HFFc6 (cell line): ENCODE results near the gene SUCNR1. TPM values are rescaled to one million over a fixed set of nuclear protein-coding genes. Genes with fewer than 3 reads are reported as not detected.

Experiments
- DNase-seq: peaks from one replicate; pipeline ENCODE4 v3.0.0-alpha.2; 2018
- H3K27ac Mint-ChIP-seq: 2 replicates; pipeline ENCODE4 v1.8.0; 2020; ENCODE audit warnings: mild to moderate bottlenecking, mixed read lengths
- H3K27me3 Mint-ChIP-seq: 2 replicates; pipeline ENCODE4 v1.8.0; 2021; ENCODE audit warnings: mild to moderate bottlenecking, moderate library complexity, mixed read lengths; ENCODE audit not compliant: insufficient read depth
- H3K36me3 Mint-ChIP-seq: 2 replicates; pipeline ENCODE4 v1.8.0; 2021; ENCODE audit warnings: low read depth, mixed read lengths
- H3K4me1 Mint-ChIP-seq: 2 replicates; pipeline ENCODE4 v1.8.0; 2020; ENCODE audit warnings: low read depth, mixed read lengths
- H3K4me3 Mint-ChIP-seq: 2 replicates; pipeline ENCODE4 v1.8.0; 2020; ENCODE audit warnings: mild to moderate bottlenecking, moderate library complexity, mixed read lengths
- H3K9me3 Mint-ChIP-seq: 2 replicates; pipeline ENCODE4 v1.8.0; 2020; ENCODE audit warnings: mild to moderate bottlenecking, mixed read lengths
- CTCF ChIP-seq: fragments of 200-600 bp; sonication (generic); IDR thresholded peaks from 2 replicates; pipeline ENCODE4 v1.5.0; 2021; ENCODE audit warnings: antibody characterized with exemption, mild to moderate bottlenecking
- total RNA-seq, 6 experiments: library from RNA; stranded (reverse); fragmentation: NEBNext Ultra II Directional; extraction: Animal tissue kit (Norgen Biotek cat#: 25700); gene quantifications; 2 replicates in 1 of 6; 3 replicates in 5 of 6; pipeline ENCODE4 v1.2.3, GENCODE V29; 2021

Gene SUCNR1
- total RNA-seq, 6 experiments from 2014 or later = not detected

DNA sequence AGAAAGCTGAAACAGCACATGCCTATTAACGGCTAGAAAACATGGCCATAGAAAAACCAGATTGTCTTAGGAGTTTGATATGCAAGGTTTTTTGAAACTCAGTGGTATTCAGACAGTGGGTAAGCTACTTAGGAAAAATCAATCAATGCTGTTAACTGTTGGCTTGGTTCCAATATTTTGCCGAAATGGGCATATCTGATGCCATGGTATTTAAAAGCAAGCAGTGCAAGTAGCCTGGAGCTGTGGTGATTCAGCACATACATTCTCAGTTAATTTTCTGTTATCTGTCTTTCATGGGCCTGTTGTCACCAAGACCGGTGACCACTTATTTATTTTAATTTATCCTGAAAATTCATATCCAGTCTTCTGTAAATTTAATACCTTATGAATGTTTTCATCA, 17.3 kb upstream of the SUCNR1 start:
- 0 out of 2 replicates have a peak, but pooled peaks cover under 1% of the 10 kb centered on the region for H3K36me3 Mint-ChIP-seq
- no peaks in the 10 kb centered on the region for H3K9me3 Mint-ChIP-seq
- no peak overlapping the region for H3K4me3 Mint-ChIP-seq
- H3K4me1 Mint-ChIP-seq = no peaks in the 10 kb centered on the region
- no peak for TF ChIP-seq CTCF
- H3K27ac Mint-ChIP-seq = no peak overlapping the region
- no peaks in the 10 kb centered on the region for H3K27me3 Mint-ChIP-seq
- no peak for DNase-seq

DNA sequence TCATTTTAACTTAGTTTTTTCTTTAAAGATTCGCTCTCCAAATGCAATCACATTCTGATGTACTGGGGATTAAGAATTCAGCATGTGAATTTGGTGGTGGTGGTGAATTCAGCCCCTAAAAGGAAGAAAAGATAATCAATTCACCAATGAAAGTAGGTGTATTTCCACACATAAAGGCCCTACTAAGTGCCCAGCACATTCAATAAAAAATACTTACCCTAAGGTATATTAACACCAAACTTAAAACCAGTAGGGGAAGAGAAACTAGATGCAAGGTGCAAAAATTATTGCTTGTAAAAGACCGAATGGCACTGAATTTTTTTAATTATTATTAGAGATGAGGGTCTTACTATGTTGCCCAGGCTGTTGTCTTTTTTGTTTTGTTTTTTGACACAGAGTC, 16.8 kb upstream of the SUCNR1 start:
- no peak for TF ChIP-seq CTCF
- Mint-ChIP-seq H3K27me3 (no peaks in the 10 kb centered on the region), H3K4me3 (no peak overlapping the region), H3K27ac (no peak overlapping the region), H3K4me1 (no peaks in the 10 kb centered on the region), H3K36me3 (no peaks in the 10 kb centered on the region), H3K9me3 (no peaks in the 10 kb centered on the region)
- no peak for DNase-seq

GRCh38 chr3:151859233-151859673, 14.2 kb upstream of the SUCNR1 start:
- H3K4me3 Mint-ChIP-seq = no peak overlapping the region
- H3K36me3 Mint-ChIP-seq = no peaks in the 10 kb centered on the region
- peaks cover 19% of the 10 kb centered on the region for H3K4me1 Mint-ChIP-seq
- no peaks in the 10 kb centered on the region for H3K27me3 Mint-ChIP-seq
- H3K9me3 Mint-ChIP-seq = no peaks in the 10 kb centered on the region
- TF ChIP-seq CTCF = no peak
- no peak overlapping the region for H3K27ac Mint-ChIP-seq
- no peak for DNase-seq

DNA sequence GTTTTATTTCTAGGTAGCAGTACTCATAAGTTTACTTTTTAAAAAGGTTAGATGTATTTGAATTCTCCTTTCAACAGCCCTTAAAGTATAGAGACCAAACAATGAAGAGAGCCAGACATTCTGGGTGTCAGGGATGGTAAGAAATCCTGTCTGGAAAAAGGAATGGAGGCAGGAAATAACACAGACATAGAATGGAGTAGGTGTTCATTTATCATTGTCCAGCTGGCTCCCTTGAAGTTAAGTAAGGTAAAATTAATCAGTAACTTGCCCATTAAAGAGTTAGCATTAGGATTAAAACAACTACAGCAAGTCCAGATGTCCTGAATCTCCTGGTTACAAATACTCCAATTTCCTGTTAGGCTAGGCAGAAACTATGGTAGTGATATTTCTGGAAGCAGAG, 13.5 kb upstream of the SUCNR1 start:
- peaks cover 25% of the 10 kb centered on the region for H3K4me1 Mint-ChIP-seq
- H3K27ac Mint-ChIP-seq = no peak overlapping the region
- no peak overlapping the region for H3K4me3 Mint-ChIP-seq
- H3K9me3 Mint-ChIP-seq = no peaks in the 10 kb centered on the region
- no peak for DNase-seq
- H3K27me3 Mint-ChIP-seq = no peaks in the 10 kb centered on the region
- TF ChIP-seq CTCF = no peak
- peaks cover under 1% of the 10 kb centered on the region; the same call in 1 of the 2 replicates for H3K36me3 Mint-ChIP-seq

DNA sequence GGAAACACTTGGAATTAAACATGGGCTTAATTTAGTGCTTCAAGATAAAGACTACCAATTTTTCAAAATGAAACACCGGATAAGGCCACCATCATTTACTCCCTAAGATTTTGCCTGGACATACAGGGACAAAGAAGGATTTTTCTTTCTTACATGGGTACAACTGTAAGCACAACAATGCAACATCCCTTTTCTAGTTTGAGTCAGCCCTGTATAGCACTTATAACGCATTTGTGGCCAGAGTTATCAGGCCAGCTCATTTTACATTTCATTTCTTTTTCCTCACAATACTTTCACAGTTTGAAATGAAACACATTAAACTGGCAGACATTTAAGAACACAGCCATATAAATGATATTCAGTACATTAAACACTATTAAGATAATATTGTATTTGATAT, 9.8 kb upstream of the SUCNR1 start:
- H3K9me3 Mint-ChIP-seq = 0 out of 2 replicates have a peak, but pooled peaks cover 4% of the 10 kb centered on the region
- no peak for DNase-seq
- no peaks in the 10 kb centered on the region for H3K27me3 Mint-ChIP-seq
- peak overlapping the region; percentile 76 for H3K27ac Mint-ChIP-seq
- no peak for TF ChIP-seq CTCF
- H3K36me3 Mint-ChIP-seq = peaks cover 13% of the 10 kb centered on the region
- no peak overlapping the region for H3K4me3 Mint-ChIP-seq
- H3K4me1 Mint-ChIP-seq = peaks cover 48% of the 10 kb centered on the region
